A549 treated with Hydrocortisone at 1 μM for 4 hours (cell line): Measurements from ENCODE around the gene AGR2. TPM values are rescaled to one million over a fixed set of nuclear protein-coding genes. Genes with fewer than 3 reads are reported as not detected.

ENCODE experiments used
- total RNA-seq: library from RNA; stranded (reverse); fragments of 200-300 nt; extraction: Qiagen RNA extraction; gene quantifications from 5 replicates; pipeline ENCODE4 v1.2.3, GENCODE V29; 2022

Gene AGR2
- 97.1 to 153 TPM (median 143 TPM) in 5 replicates for total RNA-seq

GRCh38 chr7:16804674-16805439, at the start of gene AGR2:
AGR2 (minus strand) TSS chr7:16804999; CDS start chr7:16801796, 3,203 bp downstream.

GRCh38 chr7:16753102-16753931, 51.5 kb downstream of the AGR2 start, which contains the start of gene TSPAN13:
TSPAN13 (plus strand) TSS chr7:16753755; CDS start chr7:16753968, 213 bp downstream.

Other genes starting within 250 kb of the AGR2 start
- 13.1 to 16.2 TPM (median 13.8 TPM) in 5 replicates for gene ANKMY2, start 159.2 kb downstream of the AGR2 start, total RNA-seq
- gene BZW2, start 158.8 kb downstream of the AGR2 start, total RNA-seq: 94.0 to 109 TPM (median 96.3 TPM) in 5 replicates
- gene TSPAN13, start 51.2 kb downstream of the AGR2 start, total RNA-seq: 15.6 to 19.3 TPM (median 16.3 TPM) in 5 replicates
- gene AGR3, start 77.0 kb upstream of the AGR2 start, total RNA-seq: not detected in 5 replicates